Testis (tissue), 3 donors: ENCODE measurements around the gene WWC2. TPM values are rescaled to one million over a fixed set of nuclear protein-coding genes. Genes with fewer than 3 reads are reported as not detected.

Experiments
- DNase-seq: peaks from one replicate; pipeline ENCODE4 v3.0.0-alpha.2; 2019
- H3K27ac ChIP-seq, 2 donors: fragments of 200-600 bp; sonication (generic); one replicate each; pipeline ENCODE4 v1.5.1; 2019
- H3K27me3 ChIP-seq: fragments of 200-600 bp; sonication (generic); one replicate; pipeline ENCODE4 v1.5.1; 2019
- H3K36me3 ChIP-seq: fragments of 200-600 bp; sonication (generic); one replicate; pipeline ENCODE4 v1.5.1; 2017; ENCODE audit warnings: low read depth; ENCODE audit errors: missing control alignments
- H3K4me1 ChIP-seq: fragments of 200-600 bp; sonication (generic); one replicate; pipeline ENCODE4 v1.5.1; 2019
- H3K4me3 ChIP-seq, 2 donors: fragments of 200-600 bp; sonication (generic); one replicate each; pipeline ENCODE4 v1.5.1; 2017 to 2019
- H3K9me3 ChIP-seq: fragments of 200-600 bp; sonication (generic); one replicate; pipeline ENCODE4 v1.5.1; 2017
- POLR2A ChIP-seq: fragments of 450-650 bp; IDR thresholded peaks from one replicate; pipeline ENCODE4 v1.6.1; 2017; ENCODE audit warnings: antibody characterized with exemption, mild to moderate bottlenecking, moderate library complexity
- WGBS, 2 donors: methylation state at CpG; one replicate each; pipeline ENCODE4 v1.1.5; 2018; 5-methylcytosine and 5-hydroxymethylcytosine counted together
- intact Hi-C: fragments of 100-400 bp; cut with DNase I; formaldehyde crosslinking; loops from one replicate; pipeline ENCODE4 v1.15.1; 2023; ENCODE audit warnings: low total_unique reads
- polyA plus RNA-seq: library from polyadenylated mRNA; stranded (reverse); fragments of 350-450 nt; fragmentation: Illumina TruSeq; extraction: RNeasy Lipid Tissue Mini Kit (QIAGEN cat#74804); gene quantifications from one replicate; pipeline ENCODE4 v1.2.3, GENCODE V29; 2014; ENCODE audit warnings: low read depth, low replicate concordance; ENCODE audit not compliant: insufficient read depth
- total RNA-seq, 2 donors: library from RNA; depleted of rRNA; stranded (reverse); fragments of >200 nt; gene quantifications; one replicate each; pipeline ENCODE4 v1.2.3, GENCODE V29; 2016
- TF ChIP-seq, protein P1 (sequence below), 3 experiments: fragments of 450-650 bp in 2 of 3; fragments of 200-600 bp in 1 of 3; sonication (generic) in 1 of 3; IDR thresholded peaks; one replicate each; pipeline ENCODE4 v1.5.1; 2016 to 2019; ENCODE audit warnings: antibody characterized with exemption in 3 of 3, mild to moderate bottlenecking in 2 of 3, moderate library complexity in 1 of 3

The WWC2 gene
- total and polyA plus RNA-seq, 3 donors from 2014 or later, result 34.4 to 76.7 (median 64.2) TPM

- 87 to 92% methylated on average over 4 of the region's 4 CpGs for WGBS, 2 donors
- Histone ChIP-seq H3K4me1 (no peaks in the 10 kb centered on the region), H3K27ac (no peak overlapping the region), H3K36me3 (no peaks in the 10 kb centered on the region), H3K9me3 (no peaks in the 10 kb centered on the region), H3K4me3 (no peak overlapping the region), H3K27me3 (no peaks in the 10 kb centered on the region)
- intact Hi-C loops, result no loop called here
- DNase-seq, result no peak
- TF ChIP-seq, protein P1, sequence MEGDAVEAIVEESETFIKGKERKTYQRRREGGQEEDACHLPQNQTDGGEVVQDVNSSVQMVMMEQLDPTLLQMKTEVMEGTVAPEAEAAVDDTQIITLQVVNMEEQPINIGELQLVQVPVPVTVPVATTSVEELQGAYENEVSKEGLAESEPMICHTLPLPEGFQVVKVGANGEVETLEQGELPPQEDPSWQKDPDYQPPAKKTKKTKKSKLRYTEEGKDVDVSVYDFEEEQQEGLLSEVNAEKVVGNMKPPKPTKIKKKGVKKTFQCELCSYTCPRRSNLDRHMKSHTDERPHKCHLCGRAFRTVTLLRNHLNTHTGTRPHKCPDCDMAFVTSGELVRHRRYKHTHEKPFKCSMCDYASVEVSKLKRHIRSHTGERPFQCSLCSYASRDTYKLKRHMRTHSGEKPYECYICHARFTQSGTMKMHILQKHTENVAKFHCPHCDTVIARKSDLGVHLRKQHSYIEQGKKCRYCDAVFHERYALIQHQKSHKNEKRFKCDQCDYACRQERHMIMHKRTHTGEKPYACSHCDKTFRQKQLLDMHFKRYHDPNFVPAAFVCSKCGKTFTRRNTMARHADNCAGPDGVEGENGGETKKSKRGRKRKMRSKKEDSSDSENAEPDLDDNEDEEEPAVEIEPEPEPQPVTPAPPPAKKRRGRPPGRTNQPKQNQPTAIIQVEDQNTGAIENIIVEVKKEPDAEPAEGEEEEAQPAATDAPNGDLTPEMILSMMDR (IDR thresholded peaks at IDR 0.05), result no peak
- TF ChIP-seq POLR2A, result no peak
These were observed 115.9 kb downstream of the WWC2 start for GRCh38 chr4:183214912-183215488.

GRCh38 chr4:183220236-183220635, 121.2 kb downstream of the WWC2 start:
- TF ChIP-seq POLR2A, result no peak
- TF ChIP-seq, protein P1 (IDR thresholded peaks at IDR 0.05), result no peak
- intact Hi-C loops, result no loop called here
- no peaks in the 10 kb centered on the region for H3K4me1 ChIP-seq
- no peaks in the 10 kb centered on the region for H3K9me3 ChIP-seq
- no peak overlapping the region for H3K4me3 ChIP-seq
- H3K27me3 ChIP-seq, result no peaks in the 10 kb centered on the region
- no peak for DNase-seq
- no peak overlapping the region for H3K27ac ChIP-seq
- H3K36me3 ChIP-seq, result no peaks in the 10 kb centered on the region
- WGBS, 2 donors, result 80 to 87% methylated on average over 4 of the region's 4 CpGs

- intact Hi-C loops, result no loop called here
These were observed 124.0 kb downstream of the WWC2 start for GRCh38 chr4:183223053-183223452.

GRCh38 chr4:183229397-183229796, 130.3 kb downstream of the WWC2 start:
- Histone ChIP-seq H3K4me1 (no peaks in the 10 kb centered on the region), H3K27ac (no peak overlapping the region), H3K27me3 (no peaks in the 10 kb centered on the region), H3K36me3 (no peaks in the 10 kb centered on the region), H3K9me3 (no peaks in the 10 kb centered on the region), H3K4me3 (no peak overlapping the region)
- DNase-seq, result no peak
- TF ChIP-seq, protein P1 (IDR thresholded peaks at IDR 0.05), result no peak
- no peak for TF ChIP-seq POLR2A
- intact Hi-C loops, result no loop called here

More at GRCh38 chr4:183223053-183223452, 124.0 kb downstream of the WWC2 start:
- WGBS, 2 donors, result 90 to 94% methylated on average over 3 of the region's 3 CpGs
- Histone ChIP-seq H3K9me3 (no peaks in the 10 kb centered on the region), H3K27me3 (no peaks in the 10 kb centered on the region), H3K27ac (no peak overlapping the region), H3K36me3 (no peaks in the 10 kb centered on the region), H3K4me3 (no peak overlapping the region), H3K4me1 (no peaks in the 10 kb centered on the region)
- no peak for DNase-seq
- TF ChIP-seq POLR2A, result no peak
- TF ChIP-seq, protein P1 (IDR thresholded peaks at IDR 0.05), result no peak

GRCh38 chr4:183240581-183241321, 141.7 kb downstream of the WWC2 start:
- no peak overlapping the region for H3K4me3 ChIP-seq
- no peaks in the 10 kb centered on the region for H3K9me3 ChIP-seq
- intact Hi-C loops, result no loop called here
- no peak for TF ChIP-seq POLR2A
- no peaks in the 10 kb centered on the region for H3K27me3 ChIP-seq
- whole genome bisulfite sequencing, 2 donors, result 83 to 93% methylated on average over 8 to 15 of the region's 15 CpGs
- no peak overlapping the region for H3K27ac ChIP-seq
- no peaks in the 10 kb centered on the region for H3K36me3 ChIP-seq
- peaks cover 3% of the 10 kb centered on the region for H3K4me1 ChIP-seq
- no peak for DNase-seq
